Ascending aorta (tissue), 2 donors: ENCODE measurements around the gene DNAH2. TPM values are rescaled to one million over a fixed set of nuclear protein-coding genes. Genes with fewer than 3 reads are reported as not detected.
"Not testable (repeated sequence)": the region's sequence is repeated elsewhere in the genome, so short reads cannot be mapped to it uniquely, and the experiment has no call there.

ENCODE experiments used
- DNase-seq, 2 donors: peaks; one replicate each; pipeline ENCODE4 v3.0.0-alpha.2; 2019; ENCODE audit warnings: low spot score in 2 of 2
- H3K27ac ChIP-seq, 2 donors: fragments of 200-600 bp; sonication (generic); one replicate each; pipeline ENCODE4 v1.5.1; 2016 to 2017; ENCODE audit warnings: mild to moderate bottlenecking in 1 of 2
- H3K27me3 ChIP-seq: fragments of 200-600 bp; sonication (generic); one replicate; pipeline ENCODE4 v1.5.1; 2017
- H3K36me3 ChIP-seq, 2 donors: fragments of 200-600 bp; sonication (generic); one replicate each; pipeline ENCODE4 v1.5.1; 2016
- H3K4me1 ChIP-seq, 2 donors: fragments of 200-600 bp; sonication (generic); one replicate each; pipeline ENCODE4 v1.5.1; 2016 to 2017; ENCODE audit warnings: mild to moderate bottlenecking in 1 of 2
- H3K4me3 ChIP-seq, 2 donors: fragments of 200-600 bp; sonication (generic); one replicate each; pipeline ENCODE4 v1.5.1; 2016 to 2017; ENCODE audit warnings: mild to moderate bottlenecking in 1 of 2
- H3K9me3 ChIP-seq, 2 donors: fragments of 200-600 bp; sonication (generic); one replicate each; pipeline ENCODE4 v1.5.1; 2016
- CTCF ChIP-seq, 3 experiments: fragments of 200-600 bp in 2 of 3; fragments of 450-650 bp in 1 of 3; sonication (generic) in 2 of 3; IDR thresholded peaks; one replicate each; pipeline ENCODE4 v1.5.1; 2016 to 2019; ENCODE audit warnings: antibody characterized with exemption in 3 of 3, mild to moderate bottlenecking in 1 of 3, moderate library complexity in 1 of 3
- intact Hi-C: fragments of 100-400 bp; cut with DNase I; formaldehyde crosslinking; loops from one replicate; pipeline ENCODE4 v1.15.1; 2023
- total RNA-seq: library from RNA; depleted of rRNA; stranded (reverse); fragments of >200 nt; gene quantifications from one replicate; pipeline ENCODE4 v1.1.0, GENCODE V29; 2016

DNAH2 gene
- total RNA-seq, 1 donor from 2014 or later, result 0.43 TPM

GRCh38 chr17:7862692-7863437 is 145.3 kb downstream of the DNAH2 start:
- intact Hi-C loops, result loop anchor here (1.0 to 2.0 kb wide), 2 partner anchors 26 to 127 kb away; partner anchors contain the start of gene CHD3
- DNase-seq, result no peak

GRCh38 chr17:7864384-7864783 is 146.8 kb downstream of the DNAH2 start:
- H3K36me3 ChIP-seq, H3K9me3 ChIP-seq, intact Hi-C loops, H3K27me3 ChIP-seq, H3K27ac ChIP-seq, H3K4me1 ChIP-seq, DNase-seq, H3K4me3 ChIP-seq: not testable (repeated sequence)

More at GRCh38 chr17:7862692-7863437, 145.3 kb downstream of the DNAH2 start:
- H3K9me3 ChIP-seq, result no peaks in the 10 kb centered on the region
- no peaks in the 10 kb centered on the region for H3K27me3 ChIP-seq
- TF ChIP-seq CTCF (IDR thresholded peaks at IDR 0.05), result peak; percentile 76 to 83 (median 76)
- H3K27ac ChIP-seq, result no peak overlapping the region
- H3K4me1 ChIP-seq, result peaks cover 0 to 10% of the 10 kb centered on the region in 2 donors
- no peaks in the 10 kb centered on the region for H3K36me3 ChIP-seq
- H3K4me3 ChIP-seq, result no peak overlapping the region

GRCh38 chr17:7864995-7865650 is 147.6 kb downstream of the DNAH2 start:
- intact Hi-C loops, result no loop called here
- no peaks in the 10 kb centered on the region for H3K4me1 ChIP-seq
- DNase-seq, result no peak
- TF ChIP-seq CTCF (IDR thresholded peaks at IDR 0.05), result no peak
- H3K27me3 ChIP-seq, result no peaks in the 10 kb centered on the region
- no peaks in the 10 kb centered on the region for H3K36me3 ChIP-seq
- H3K9me3 ChIP-seq, result no peaks in the 10 kb centered on the region
- H3K4me3 ChIP-seq, result no peak overlapping the region
- no peak overlapping the region for H3K27ac ChIP-seq

GRCh38 chr17:7867881-7868329 is 150.4 kb downstream of the DNAH2 start:
- Histone ChIP-seq H3K9me3 (no peaks in the 10 kb centered on the region), H3K4me1 (no peaks in the 10 kb centered on the region), H3K27me3 (no peaks in the 10 kb centered on the region), H3K4me3 (no peak overlapping the region), H3K27ac (no peak overlapping the region), H3K36me3 (no peaks in the 10 kb centered on the region)
- intact Hi-C loops, result no loop called here
- no peak for DNase-seq
- no peak for TF ChIP-seq CTCF (IDR thresholded peaks at IDR 0.05)

GRCh38 chr17:7873051-7873450 is 155.5 kb downstream of the DNAH2 start:
- Histone ChIP-seq H3K9me3 (no peaks in the 10 kb centered on the region), H3K4me3 (no peak overlapping the region), H3K27me3 (no peaks in the 10 kb centered on the region), H3K4me1 (no peaks in the 10 kb centered on the region), H3K36me3 (no peaks in the 10 kb centered on the region), H3K27ac (no peak overlapping the region)
- no peak for DNase-seq
- TF ChIP-seq CTCF (IDR thresholded peaks at IDR 0.05), result no peak
- intact Hi-C loops, result no loop called here

- no peaks in the 10 kb centered on the region for H3K4me1 ChIP-seq
- intact Hi-C loops, result no loop called here
- TF ChIP-seq CTCF (IDR thresholded peaks at IDR 0.05), result no peak
- H3K4me3 ChIP-seq, result no peak overlapping the region
- H3K9me3 ChIP-seq, result no peaks in the 10 kb centered on the region
- DNase-seq, result no peak
- H3K27ac ChIP-seq, result no peak overlapping the region
- H3K27me3 ChIP-seq, result no peaks in the 10 kb centered on the region
- H3K36me3 ChIP-seq, result peaks cover 0 to 6% of the 10 kb centered on the region in 2 donors
These were observed 158.3 kb downstream of the DNAH2 start for GRCh38 chr17:7875804-7876370.
